HG03025 (cell line): ENCODE results near the gene FTCD.
"Not testable (repeated sequence)": the region's sequence is repeated elsewhere in the genome, so short reads cannot be mapped to it uniquely, and the experiment has no call there.

Experiments
- ATAC-seq: cut with Tn5 transposase; IDR thresholded peaks from one replicate; pipeline ENCODE4 v1.9.1; 2021; ENCODE audit warnings: mild to moderate bottlenecking, moderate library complexity; ENCODE audit not compliant: unreplicated experiment, low FRiP score

The FTCD gene

GRCh38 chr21:46171996-46172862, 16.9 kb upstream of the FTCD start:
- no peak for ATAC-seq

DNA sequence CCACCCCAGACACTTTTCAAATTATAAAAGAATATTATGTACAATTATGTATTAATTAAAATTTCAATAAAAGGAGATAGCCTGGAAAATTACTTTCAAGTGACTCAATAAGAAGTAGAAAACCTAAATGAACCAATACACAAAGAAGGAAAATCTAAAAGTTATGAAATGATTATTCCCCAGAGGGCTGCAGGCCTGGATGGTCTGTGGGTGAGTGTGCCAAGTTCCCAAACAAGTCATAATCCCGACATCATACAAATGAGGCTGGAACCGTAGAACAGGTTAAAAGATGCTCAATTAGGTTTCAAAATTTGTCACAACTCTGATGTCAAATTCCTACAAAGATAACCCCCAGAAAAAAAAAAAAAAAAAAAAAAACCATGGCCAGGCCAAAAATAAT, 16.2 kb upstream of the FTCD start:
- no peak for ATAC-seq

DNA sequence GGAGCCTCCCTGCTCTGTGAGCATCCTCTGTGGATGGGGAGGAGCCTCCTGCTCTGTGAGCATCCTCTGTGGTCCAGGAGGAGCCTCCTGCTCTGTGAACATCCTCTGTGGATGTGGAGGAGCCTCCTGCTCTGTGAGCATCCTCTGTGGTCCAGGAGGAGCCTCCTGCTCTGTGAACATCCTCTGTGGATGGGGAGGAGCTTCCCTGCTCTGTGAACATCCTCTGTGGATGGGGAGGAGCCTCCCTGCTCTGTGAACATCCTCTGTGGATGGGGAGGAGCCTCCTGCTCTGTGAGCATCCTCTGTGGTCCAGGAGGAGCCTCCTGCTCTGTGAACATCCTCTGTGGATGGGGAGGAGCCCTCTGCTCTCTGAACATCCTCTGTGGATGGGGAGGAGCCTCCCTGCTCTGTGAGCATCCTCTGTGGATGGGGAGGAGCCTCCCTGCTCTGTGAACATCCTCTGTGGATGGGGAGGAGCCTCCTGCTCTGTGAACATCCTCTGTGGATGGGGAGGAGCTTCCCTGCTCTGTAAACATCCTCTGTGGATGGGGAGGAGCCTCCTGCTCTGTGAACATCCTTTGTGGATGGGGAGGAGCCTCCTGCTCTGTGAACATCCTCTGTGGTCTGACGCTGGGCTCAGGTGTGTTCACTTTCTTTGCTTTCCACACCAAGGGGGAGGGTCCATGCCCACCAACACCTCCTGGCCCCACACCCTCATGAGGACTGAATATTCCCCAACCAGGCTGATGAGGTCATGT, 15.2 kb upstream of the FTCD start:
- not testable (repeated sequence) for ATAC-seq

DNA sequence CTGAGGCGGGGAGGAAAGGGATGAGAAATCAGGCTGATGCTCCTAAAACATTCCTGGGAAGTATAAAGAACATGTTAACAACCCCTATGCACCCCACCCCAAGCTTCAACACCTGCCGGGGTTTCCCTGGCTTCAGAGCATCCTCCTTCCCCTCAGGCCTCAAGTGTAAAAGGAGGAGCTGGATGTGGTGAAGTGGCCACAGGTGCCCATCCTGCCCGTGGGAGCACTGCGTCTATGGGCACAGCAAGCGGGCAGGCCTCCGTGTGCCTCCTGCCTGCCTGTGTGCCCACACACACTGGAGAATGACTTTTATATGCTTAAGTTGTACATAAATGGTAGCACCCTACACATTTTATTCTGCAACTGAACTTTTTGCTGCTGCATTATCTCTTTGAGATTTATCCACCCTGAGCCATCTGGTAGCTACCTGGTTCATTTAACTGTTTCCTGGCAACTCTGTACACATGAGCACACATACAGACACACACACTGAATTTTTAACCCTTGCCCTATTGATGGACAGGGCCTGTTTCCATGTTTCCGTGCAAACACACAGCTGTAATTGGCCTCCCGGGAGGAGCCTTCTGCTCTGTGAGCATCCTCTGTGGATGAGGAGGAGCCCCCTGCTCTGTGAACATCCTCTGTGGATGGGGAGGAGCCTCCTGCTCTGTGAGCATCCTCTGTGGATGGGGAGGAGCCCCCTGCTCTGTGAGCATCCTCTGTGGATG, 13.4 kb upstream of the FTCD start:
- no peak for ATAC-seq

DNA sequence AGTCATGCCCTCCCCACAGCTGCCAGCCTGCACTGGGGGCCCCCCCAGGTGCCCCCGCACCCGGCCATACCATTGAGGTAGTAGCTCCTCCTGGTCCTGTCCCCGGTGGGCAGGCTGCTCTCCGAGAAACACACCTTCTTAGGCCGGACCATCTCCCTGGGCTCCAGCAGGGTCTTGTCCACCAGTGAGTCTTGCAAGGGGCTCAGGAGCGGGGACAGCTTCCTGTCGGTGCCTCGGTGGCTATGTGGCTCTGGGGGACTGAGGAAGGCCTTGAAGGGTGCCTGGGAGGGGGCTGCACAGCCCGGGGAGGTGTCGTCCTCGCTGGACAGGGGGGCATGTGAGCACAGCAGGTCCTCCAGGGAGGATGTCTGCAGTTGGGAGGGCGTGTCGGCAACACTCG, 12.9 kb upstream of the FTCD start:
- no peak for ATAC-seq

DNA sequence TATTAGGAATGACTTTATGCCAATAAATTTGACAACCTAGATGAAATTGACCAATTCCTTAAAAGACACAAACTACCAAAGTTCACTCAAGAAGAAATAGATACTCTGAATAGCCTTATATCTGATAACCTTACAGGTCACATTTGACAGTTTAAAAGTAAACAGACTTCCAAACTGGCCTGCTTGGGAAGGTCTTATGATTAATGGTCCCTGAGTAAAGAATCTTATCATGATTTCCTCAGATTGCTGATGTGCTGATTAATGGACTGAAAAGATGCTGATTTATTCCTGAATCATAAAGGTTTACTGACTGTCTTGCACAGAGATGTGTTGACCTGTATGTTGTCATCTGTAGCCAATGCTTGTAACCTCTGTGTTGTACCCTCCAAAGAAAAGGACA, 9.7 kb upstream of the FTCD start:
- ATAC-seq: no peak

GRCh38 chr21:46163380-46163779, 8.0 kb upstream of the FTCD start:
- ATAC-seq: no peak

DNA sequence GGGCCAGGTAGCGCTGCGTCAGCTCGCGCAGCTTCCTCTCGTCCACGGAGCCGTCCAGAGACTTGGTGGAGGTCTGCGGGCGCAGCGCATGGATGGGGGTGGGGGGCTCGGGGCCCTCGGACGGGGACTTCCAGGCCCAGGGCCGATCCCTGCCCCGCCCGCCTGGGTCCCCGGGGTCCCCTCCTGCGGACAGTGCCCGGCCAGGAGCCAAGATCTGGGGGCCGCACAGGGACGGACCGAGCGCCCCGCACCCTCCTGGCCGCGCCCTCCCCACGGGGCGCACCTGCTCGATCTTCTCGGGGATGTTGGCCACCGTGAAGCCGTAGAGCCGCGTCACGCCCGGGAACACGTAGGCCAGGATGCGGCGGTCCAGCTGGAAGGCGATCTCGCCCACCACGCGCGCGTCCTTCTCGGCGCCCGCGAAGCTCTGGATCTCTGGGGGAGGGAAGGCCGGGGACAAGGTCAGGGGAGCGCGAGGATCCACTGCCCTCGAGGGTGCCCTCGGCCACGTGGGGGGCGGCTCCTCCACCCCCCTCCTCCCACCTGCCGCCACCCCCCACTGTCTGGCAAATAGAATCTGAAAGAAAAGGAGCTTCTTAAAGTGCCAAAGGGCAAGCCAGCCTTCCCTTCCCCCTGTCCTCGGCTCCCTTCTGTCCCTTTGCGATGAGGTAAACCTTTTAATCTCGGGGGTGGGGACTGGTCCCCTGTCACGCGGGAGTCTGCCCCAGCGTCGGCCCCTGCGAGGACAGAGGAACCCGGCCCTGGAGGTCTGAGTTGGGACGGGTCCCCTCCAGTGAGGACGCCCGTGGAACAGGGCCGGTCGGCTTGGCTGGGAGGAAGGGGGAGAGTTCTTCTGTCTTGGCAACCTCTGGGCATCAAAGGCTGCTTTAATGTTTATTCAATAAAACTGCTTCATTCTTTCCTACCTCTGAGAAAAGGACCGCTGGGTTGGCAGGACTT, 6.5 kb upstream of the FTCD start:
- no peak for ATAC-seq

- no peak for ATAC-seq
These were observed 5.7 kb upstream of the FTCD start for GRCh38 chr21:46160907-46161632.

DNA sequence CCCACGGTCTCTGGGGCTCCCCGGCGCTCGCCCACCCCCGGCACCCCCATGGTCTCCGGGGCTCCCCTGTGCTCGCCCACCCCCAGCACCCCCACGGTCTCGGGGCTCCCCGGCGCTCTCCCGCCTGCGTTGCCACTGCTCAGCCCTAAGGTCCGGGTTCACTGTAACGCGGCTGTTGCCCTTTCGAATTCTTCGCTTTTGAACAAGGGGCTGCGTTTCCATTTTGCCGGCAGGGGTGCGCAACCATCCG, 5.2 kb upstream of the FTCD start:
- no peak for ATAC-seq

GRCh38 chr21:46159841-46160656, 4.7 kb upstream of the FTCD start:
- ATAC-seq: no peak

GRCh38 chr21:46159390-46159789, 4.0 kb upstream of the FTCD start:
- ATAC-seq: no peak

DNA sequence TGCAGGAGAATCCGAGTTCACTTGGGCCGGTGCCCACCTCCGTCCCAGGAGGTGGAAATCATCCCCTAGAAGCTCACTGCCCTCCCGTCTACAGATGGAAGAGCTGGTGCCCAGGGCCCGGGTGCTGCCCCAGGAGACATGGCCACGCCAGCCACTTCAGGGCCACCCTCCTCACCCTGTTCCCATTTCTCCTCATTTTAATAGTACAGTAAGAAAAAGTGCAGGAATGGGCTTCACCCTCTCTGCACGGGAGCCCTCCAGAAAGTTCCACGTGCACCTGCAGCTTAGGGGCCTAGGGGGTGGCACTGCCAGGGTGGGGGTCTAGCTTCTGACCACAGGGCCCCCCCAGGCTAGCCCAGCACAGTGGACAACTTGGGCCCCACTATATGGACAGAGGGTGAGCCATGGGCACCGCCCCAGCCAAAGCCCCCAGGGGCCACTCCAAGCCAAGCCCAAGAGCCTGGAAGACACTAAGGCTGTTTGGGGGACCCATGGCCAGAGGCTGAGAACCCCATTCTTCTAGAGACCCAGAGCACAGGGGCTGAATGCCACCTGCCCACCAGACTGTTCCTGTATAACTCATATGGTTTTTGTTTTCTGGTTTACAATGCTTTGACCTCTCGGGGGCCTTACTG, 3.4 kb upstream of the FTCD start:
- ATAC-seq: no peak

DNA sequence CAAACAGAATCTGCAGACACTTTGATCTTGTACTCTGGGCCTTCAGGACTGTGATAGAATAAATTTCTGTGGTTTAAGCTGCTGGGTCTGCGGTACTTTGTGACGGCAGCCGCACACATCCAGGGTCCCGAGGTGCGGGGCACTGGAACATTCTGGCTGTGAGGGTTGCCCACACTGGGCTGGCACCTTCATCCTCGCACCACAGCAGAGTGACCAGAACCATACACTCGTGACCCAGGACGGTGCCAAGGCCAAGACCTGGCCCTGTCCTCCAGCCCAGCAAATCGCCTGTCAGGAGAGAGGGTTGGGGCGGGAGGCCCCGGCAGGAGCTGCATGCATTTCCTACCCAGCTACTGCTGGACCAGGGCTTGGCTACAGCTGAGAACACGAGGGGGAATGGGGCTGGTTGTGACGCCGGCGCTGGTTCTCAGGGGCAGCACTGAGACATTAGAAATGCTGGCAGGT, 2.6 kb upstream of the FTCD start:
- no peak for ATAC-seq

- ATAC-seq: no peak
These were observed 2.1 kb upstream of the FTCD start for GRCh38 chr21:46157396-46157986.

GRCh38 chr21:46156678-46157077, 1.3 kb upstream of the FTCD start:
- no peak for ATAC-seq

DNA sequence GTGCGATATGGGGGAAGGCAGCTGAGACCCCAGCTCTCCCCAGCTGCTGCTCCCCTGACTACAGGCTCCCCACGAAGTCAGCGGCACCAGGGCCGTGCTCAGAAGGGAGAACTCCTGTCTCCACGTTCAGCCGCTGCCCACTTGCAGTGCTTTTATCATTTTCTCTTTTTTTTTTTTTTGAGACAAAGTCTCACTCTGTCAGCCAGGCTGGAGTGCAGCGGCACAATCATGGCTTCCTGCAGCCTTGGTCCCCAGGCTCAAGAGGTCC, 933 bp upstream of the FTCD start:
- no peak for ATAC-seq

DNA sequence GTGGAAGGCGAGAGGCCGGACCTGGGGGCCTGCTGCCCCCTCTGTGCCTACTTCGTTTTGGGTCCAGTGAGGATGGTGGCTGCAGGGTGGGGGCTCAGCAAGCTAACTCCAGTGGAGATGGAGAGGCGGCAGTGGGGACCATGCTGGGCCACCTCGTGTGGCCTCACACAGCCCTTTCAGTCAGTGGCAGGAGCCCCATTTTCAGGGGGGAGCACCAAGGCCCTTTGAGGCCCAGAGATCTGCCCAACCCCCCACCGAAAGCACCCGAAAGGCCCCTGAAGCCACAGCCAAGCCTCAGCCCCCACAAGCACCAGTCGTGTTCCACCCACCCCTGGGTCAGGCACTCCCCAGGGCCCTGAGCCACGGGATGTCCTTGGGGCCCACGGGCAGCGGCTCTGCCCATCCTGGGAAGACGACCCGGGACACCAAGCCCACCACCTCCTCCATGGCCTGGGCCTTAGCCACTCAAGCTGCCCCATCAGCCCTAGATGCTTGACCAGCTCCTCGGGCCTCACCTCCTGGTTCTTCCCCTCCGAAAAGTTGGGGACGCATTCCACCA, 345 bp downstream of the FTCD start:
- ATAC-seq: no peak
